NCI-H2081 treated with DMSO at 0.1 percent for 48 hours (cell line): ENCODE measurements around the gene SLX4IP.

Experiments
- DNase-seq: peaks from one replicate; lab custom pipeline; 2025; lab: John Stamatoyannopoulos, UW

Gene SLX4IP

GRCh38 chr20:10666221-10667076, 231.3 kb downstream of the SLX4IP start:
- no peak for DNase-seq

GRCh38 chr20:10667077-10667401, 231.9 kb downstream of the SLX4IP start:
- no peak for DNase-seq

- no peak for DNase-seq
These were observed 232.6 kb downstream of the SLX4IP start for GRCh38 chr20:10667560-10668167.

- no peak for DNase-seq
These were observed 233.7 kb downstream of the SLX4IP start for GRCh38 chr20:10668677-10669368.

- DNase-seq, result no peak
These were observed 234.8 kb downstream of the SLX4IP start for GRCh38 chr20:10669843-10670446.

- no peak for DNase-seq
These were observed 235.6 kb downstream of the SLX4IP start for GRCh38 chr20:10670501-10671220.

- no peak for DNase-seq
These were observed 236.3 kb downstream of the SLX4IP start for GRCh38 chr20:10671221-10671918.

GRCh38 chr20:10671919-10672623, 237.0 kb downstream of the SLX4IP start:
- no peak for DNase-seq

GRCh38 chr20:10672624-10673127, 237.6 kb downstream of the SLX4IP start:
- DNase-seq, result no peak

GRCh38 chr20:10673176-10673841, 238.2 kb downstream of the SLX4IP start:
- no peak for DNase-seq

- peak; percentile 54 for DNase-seq
These were observed 239.0 kb downstream of the SLX4IP start, which contains the start of gene JAG1 for GRCh38 chr20:10673842-10674683. TSS of gene JAG1 (minus strand) at chr20:10673999. CDS start at chr20:10673530, 469 bp downstream.

GRCh38 chr20:10674684-10675449, 239.8 kb downstream of the SLX4IP start:
- peak; percentile 6 for DNase-seq

- no peak for DNase-seq
These were observed 240.3 kb downstream of the SLX4IP start for GRCh38 chr20:10675450-10675848.

- no peak for DNase-seq
These were observed 241.4 kb downstream of the SLX4IP start for GRCh38 chr20:10676518-10676917.
